OCI-LY3 (cell line): Measurements from ENCODE around the gene EN1.

ENCODE experiments used
- CTCF ChIP-seq: fragments of 200-600, 300-600 bp; sonication (generic); IDR thresholded peaks from 2 replicates; pipeline ENCODE4 v1.5.1; 2014; ENCODE audit warnings: antibody characterized with exemption, low read length, low read depth
- EZH2phosphoT487 ChIP-seq: fragments of 200-600 bp; shearing (Covaris generic); IDR thresholded peaks from 2 replicates; pipeline ENCODE4 v1.6.1; 2018; ENCODE audit warnings: antibody characterized with exemption, mixed run types, low read depth

- no peak for TF ChIP-seq CTCF
- TF ChIP-seq EZH2phosphoT487 = no peak
Measured at GRCh38 chr2:118812552-118812951, 34.9 kb downstream of the EN1 start.
